Activated naive CD4-positive, alpha-beta T cell treated with anti-CD3 and anti-CD28 coated beads, Interleukin-2, amount 50 U/mL, for 16 hours (primary cell): ENCODE measurements around the gene RCC2.

ENCODE experiments used
- DNase-seq: peaks from one replicate; pipeline ENCODE4 v3.0.0-alpha.2; 2020

RCC2 gene

GRCh38 chr1:17441993-17442357 lies 2.5 kb upstream of the RCC2 start:
- DNase-seq: no peak

DNA sequence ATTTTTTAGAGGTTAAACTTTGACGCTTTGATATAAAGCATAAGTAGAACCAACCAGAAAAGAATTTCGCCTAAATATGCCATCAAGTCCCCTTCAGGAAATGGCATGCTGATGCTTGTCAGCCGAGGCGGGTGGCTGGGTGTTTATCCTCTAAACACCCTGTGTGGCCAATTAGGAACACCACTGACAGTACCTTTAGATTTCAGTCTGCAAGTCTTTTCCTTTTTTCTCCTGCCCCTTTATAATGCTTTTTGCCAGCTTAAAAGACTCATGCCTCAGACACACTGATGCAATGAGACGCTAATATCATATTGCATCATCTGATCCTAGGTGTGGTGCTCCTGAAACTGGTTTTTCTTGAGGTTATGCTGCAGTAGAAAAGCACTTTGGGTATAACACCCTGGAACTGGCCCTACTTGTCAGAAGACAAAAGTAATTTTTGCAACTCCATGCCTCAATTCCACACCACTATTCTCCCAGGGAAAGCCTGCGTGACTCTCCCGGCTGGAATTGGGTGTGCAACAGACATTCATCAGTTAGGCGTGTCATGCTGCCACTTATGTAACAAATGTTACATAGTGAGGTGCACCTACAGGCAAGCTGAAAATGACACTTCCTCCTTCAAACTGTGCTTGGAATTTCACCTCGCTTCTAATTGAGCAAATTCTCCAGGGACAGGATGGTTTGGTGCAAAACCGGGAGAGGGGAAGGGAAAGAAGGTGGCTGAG lies 2.0 kb upstream of the RCC2 start:
- no peak for DNase-seq

DNA sequence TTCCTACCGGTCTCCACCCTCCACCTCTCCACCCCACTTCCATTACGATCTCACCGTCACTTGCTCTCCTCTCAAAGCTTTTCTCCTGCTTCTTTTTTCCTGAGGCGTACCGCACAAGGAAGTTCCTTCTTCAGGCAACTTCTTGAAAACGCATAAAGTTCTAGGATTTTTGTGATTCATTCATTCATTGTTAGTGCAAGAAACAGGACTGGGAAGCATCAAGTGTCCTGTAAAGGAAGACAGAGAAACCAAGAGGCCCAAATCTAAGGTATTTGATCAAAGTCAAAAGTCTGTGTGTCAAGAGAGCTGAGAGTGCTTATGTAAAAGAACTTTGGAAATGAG lies 1.3 kb upstream of the RCC2 start:
- DNase-seq: no peak

GRCh38 chr1:17440074-17440826 lies 773 bp upstream of the RCC2 start:
- DNase-seq: no peak

GRCh38 chr1:17438318-17439249 lies 893 bp downstream of the RCC2 start:
- peak; percentile 78 for DNase-seq

DNA sequence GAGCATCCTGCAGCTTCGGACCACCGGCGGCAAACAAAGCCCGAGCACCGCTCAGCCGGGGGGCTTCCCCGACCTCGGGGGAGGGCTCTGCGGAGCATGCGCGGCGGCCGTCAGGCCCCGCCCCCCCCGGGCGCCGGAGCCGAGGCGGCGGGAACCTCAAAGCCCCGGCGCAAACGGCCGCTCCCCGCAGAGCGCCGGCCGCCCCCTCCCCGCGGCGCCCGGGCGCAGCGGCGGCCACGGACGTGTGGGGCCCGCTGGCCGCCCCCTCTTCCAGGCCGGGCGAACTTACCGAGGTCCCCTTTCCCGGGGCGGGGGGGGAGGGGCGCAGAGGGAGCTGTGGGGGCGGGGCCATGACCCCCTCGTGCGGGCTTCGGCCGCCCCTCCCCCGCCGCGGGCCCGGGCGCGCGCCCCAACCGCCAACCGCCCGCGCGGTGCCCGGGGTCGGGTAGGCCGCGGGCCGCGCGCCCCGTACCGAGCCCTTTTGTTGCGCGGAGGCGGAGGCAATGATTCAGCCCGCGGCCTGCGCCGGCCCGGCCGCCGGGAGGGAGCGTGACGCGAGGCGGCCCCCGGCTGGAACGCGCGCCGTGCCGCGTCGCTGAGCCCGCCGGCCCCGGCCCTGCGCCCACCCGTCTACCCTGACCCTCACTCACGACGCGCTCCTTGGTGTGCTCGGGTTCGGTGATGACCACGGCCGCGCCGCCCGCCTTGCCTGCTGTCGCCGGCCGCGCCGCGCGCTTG lies 1.7 kb downstream of the RCC2 start:
- peak; percentile 71 for DNase-seq

GRCh38 chr1:17437260-17437579 lies 2.3 kb downstream of the RCC2 start:
- no peak for DNase-seq

DNA sequence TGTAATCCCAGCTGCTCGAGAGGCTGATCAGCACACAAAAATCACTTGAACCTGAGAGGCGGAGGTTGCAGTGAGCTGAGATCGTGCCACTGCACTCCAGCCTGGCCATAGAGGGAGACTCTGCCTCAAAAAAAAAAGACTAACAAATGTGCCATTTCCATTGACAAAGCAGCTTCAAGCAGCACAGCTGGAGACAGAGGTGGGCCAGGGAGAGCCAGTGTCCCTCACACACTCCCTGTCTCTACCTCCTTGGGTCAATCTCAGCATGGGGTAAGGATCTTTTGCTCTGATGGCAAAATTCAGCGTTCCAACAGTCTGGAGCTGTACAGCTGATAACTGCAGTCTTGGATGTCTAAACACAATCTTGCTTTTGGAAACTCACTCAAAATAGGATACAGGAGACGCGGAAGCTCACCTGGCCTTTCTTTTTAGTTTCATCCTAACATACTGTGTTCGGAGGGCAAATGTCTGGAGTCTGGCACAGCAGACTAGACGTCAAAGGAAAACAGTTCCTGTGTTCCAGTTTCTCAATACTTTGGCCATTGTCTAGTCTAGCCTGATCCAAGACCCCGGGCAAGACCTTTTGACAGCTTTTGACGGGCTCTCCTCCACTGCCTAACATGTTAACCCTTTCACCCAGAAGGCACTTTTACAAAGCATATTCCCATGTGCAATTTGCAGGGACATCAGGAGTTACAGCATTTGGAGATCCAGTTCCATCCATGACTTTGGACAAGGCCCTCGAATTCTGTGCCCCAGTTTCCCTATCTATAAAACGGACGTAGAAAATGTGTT lies 2.9 kb downstream of the RCC2 start:
- no peak for DNase-seq

DNA sequence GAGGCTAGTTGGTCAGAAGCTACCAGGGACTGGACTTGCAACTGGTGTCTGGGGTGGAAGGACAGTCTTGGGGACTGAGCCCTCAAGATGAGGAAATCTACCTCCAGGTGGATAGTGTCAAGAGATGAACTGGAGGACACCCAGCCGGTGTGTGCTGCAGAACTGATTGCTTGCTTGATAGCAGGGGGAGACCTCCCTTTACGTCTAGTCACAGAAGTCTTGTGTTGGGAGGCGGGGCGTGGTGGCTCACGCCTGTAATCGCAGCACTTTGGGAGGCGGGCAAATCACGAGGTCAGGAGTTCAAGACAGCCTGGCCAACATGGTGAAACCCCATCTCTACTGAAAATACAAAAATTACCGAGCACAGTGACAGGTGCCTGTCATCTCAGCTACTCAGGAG lies 4.9 kb downstream of the RCC2 start:
- DNase-seq: no peak

- no peak for DNase-seq
Measured at GRCh38 chr1:17434016-17434415, 5.5 kb downstream of the RCC2 start.

GRCh38 chr1:17433261-17433660 lies 6.2 kb downstream of the RCC2 start:
- no peak for DNase-seq

GRCh38 chr1:17432412-17432811 lies 7.1 kb downstream of the RCC2 start:
- no peak for DNase-seq

DNA sequence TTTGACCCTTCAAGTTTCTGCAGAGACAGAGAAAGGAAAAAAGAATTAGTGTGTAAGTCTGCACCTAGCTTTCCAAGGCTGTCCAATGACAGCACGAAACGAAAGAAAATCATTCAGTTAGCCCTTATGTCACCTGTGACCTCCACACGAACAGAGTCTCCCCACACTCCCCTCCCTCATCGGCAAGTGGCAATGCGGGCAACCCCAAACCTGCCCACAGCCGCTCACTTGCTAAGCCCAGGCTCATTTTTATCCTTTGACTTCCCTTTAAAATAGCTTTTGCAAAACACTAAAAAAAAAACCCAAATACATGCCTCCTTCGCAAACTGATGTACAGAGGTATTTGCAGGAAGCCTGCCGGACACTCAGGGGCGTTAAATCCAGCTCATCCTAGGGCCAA lies 10.3 kb downstream of the RCC2 start:
- no peak for DNase-seq

DNA sequence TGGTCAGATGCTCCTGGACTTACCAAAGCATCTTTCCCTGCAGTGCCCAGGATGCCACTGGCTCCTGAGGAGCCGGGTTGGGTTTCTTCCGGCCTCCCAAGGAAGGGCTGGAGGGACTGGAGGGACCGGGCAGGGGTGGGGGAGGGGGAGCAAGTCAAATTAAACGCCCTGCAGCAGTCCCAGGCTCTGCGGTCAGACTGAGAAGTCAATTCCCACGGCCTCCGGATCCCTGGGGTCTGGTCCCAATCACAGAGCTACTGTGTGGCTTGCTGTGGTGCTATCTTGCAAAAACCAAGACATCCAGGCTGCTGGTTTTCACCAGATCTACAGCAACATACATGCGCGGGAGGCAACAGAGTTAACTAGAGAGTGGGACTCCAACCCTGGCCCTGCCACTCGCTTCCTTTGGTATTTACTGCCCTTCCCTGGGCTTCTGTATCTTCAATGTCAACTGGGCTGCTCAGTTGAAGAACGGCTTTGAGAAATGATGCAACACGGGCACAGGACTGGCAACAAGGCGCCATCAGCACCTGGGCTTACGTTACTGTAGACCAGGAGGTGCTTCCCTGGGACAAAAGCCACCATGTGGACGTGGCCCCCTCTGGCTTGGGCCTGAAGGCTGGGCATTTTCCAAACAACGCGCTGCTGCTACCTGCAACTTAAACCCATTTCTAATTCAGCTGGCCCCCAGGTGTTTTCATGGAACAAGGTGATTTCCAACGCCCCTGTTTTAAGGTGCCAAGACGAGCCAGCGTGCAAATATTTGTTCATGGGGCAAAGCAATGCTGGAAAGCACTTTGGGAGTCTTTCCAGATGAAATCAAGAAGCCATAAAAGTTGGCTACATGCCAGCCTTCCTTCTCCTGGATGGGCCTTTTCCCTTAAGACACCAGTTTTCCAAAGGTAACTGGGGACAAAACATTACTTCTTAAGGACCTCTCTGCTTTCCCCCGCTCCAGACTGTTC lies 11.5 kb downstream of the RCC2 start:
- no peak for DNase-seq

- DNase-seq: no peak
Measured at GRCh38 chr1:17425806-17426600, 13.5 kb downstream of the RCC2 start.

GRCh38 chr1:17423781-17424245 lies 15.7 kb downstream of the RCC2 start:
- DNase-seq: no peak

DNA sequence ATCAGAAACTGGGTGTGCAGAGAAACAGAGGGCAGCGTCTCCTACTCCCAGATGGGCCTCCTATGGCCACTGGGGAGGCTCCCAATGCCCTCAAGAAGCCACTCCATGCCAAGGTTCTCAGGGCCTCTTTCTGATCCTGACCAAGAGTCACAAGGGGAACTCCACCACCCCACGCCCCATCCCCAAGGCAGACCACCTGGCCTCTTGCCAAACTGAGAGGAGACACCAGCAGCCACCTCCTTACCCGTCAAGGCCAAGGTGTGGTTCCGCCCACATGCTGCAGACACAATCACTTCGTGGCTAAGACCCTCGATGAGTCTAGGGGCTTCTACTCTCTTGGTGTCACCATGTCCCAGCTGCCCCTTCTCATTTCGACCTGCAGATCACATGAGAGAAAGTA lies 17.0 kb downstream of the RCC2 start:
- DNase-seq: no peak

GRCh38 chr1:17420391-17420918 lies 19.0 kb downstream of the RCC2 start:
- no peak for DNase-seq

GRCh38 chr1:17419626-17420328 lies 19.7 kb downstream of the RCC2 start:
- DNase-seq: peak; percentile 68
